Cardiac fibroblast (primary cell): ENCODE measurements around the gene CARD16.
"Not testable (repeated sequence)": the region's sequence is repeated elsewhere in the genome, so short reads cannot be mapped to it uniquely, and the experiment has no call there.

Source experiments
- DNase-seq, 2 donors: peaks; one replicate each; pipeline versions ENCODE4 v3.0.0 to v3.0.0-alpha.2; 2010; ENCODE audit warnings: low read depth in 2 of 2
- H3K4me3 ChIP-seq, 2 donors: replicated peaks in 1 of 2; 1 replicate in 1 of 2; 2 replicates in 1 of 2; pipeline ENCODE4 v1.5.1; 2011; ENCODE audit warnings: low read depth in 2 of 2, low read length in 2 of 2, mild to moderate bottlenecking in 2 of 2, moderate library complexity in 1 of 2
- TF ChIP-seq, protein P1 (sequence below): IDR thresholded peaks from one replicate; pipeline ENCODE4 v1.5.1; 2011; ENCODE audit warnings: low read depth, mild to moderate bottlenecking, low read length, inconsistent platforms

CARD16 gene

DNA sequence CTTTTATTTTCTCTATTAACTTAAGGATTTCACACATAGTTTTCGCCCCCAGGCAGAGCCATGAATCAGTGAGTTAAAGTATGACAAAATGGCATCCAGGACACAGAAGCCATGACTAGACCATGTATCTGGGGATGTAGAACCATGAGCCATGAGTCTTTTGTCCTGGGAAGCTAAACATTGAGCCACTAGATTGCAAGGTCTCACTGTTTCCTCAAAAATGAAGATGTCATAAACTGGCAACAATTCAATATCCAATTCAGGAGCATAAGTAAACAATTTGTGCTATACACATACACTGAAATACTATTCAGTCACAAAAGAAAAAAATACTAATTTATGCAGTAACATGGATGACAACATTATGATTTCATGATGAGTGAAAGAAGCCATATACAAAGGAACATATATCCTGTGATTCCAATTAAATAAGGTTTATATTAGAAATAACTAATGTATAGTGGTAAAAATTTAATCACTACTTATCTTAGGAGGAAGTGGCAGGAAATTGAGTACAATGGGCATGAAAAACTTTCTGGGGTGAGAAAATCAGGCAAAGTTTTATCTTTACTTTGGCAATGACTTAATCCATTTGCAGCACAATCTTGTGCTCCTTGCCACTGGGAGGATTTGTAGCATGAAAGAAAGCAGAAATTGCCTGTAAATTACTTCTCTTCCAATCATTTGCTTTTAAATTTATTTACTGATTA lies 28.5 kb upstream of the CARD16 start:
- no peak overlapping the region for H3K4me3 ChIP-seq
- peak in 1 of 2 donors; percentile 8 for DNase-seq
- TF ChIP-seq, protein P1, sequence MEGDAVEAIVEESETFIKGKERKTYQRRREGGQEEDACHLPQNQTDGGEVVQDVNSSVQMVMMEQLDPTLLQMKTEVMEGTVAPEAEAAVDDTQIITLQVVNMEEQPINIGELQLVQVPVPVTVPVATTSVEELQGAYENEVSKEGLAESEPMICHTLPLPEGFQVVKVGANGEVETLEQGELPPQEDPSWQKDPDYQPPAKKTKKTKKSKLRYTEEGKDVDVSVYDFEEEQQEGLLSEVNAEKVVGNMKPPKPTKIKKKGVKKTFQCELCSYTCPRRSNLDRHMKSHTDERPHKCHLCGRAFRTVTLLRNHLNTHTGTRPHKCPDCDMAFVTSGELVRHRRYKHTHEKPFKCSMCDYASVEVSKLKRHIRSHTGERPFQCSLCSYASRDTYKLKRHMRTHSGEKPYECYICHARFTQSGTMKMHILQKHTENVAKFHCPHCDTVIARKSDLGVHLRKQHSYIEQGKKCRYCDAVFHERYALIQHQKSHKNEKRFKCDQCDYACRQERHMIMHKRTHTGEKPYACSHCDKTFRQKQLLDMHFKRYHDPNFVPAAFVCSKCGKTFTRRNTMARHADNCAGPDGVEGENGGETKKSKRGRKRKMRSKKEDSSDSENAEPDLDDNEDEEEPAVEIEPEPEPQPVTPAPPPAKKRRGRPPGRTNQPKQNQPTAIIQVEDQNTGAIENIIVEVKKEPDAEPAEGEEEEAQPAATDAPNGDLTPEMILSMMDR: no peak

DNA sequence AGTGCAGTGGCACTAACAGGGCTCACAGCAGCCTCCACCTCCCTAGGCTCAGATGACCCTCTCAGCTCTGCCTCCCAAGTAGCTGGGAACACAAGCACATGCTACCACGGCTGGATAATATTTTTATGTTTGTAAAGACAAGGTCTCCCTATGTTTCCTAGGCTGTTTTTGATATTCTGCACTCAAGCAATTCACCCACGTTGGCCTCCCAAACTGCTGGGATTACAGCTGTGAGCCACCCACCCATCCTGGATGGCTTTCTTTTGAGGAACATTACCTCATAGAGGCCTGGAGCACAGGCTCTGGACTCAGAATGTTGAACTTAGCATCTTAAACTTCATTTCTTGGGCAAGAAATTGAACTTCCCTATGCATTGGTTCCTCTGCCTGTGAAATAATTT lies 26.9 kb upstream of the CARD16 start:
- DNase-seq, H3K4me3 ChIP-seq: not testable (repeated sequence)

DNA sequence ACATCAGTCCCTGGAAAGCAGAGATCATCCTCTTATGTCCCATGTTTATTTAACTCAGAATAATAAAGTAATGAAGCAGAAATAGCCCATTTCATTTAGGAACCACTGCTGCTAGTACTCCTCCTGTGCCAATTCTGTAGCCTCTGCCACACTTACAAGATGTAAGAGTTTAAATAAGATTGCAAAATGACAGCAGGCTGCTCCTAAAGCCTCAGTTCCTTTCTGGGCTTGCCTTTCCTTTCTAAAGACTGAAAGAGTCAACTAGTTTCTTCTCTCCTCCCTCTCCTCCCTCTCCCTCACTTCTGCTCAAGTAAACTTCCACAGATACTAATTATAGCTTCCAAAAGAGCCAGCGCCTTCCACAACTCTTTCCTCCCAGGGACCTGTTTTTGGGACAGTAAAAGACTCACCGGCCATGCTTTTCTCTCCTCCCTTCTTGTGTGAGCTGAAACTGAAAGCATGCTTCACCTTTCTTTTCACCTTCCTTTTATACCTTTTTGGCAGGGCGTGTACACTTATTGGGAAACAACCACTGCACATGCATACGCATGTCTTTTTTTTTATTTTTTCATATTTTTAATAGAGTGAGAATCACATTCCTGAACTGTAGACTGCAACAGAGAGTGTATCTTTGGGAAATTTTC lies 26.1 kb upstream of the CARD16 start:
- TF ChIP-seq, protein P1: no peak
- H3K4me3 ChIP-seq: no peak overlapping the region
- DNase-seq: no peak

DNA sequence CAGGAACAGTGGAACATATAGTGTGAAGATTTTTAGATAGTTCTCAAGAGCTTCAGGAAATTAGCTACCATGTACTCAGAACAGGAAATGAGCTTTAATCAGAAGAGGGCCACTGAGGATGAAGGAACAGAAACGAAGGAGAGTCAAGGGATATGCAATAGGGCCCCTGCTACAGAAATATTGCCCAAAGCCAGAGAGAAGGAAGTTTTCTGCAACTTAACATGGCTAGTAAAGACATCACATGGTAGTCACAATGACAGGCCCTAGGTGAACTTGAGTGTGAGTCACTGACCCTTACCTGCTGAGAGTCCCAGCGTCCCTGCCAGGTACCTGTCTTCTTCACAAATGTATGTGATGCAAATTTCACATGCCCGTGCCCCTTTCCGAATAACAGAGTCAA lies 25.2 kb upstream of the CARD16 start:
- no peak for DNase-seq
- TF ChIP-seq, protein P1: no peak
- H3K4me3 ChIP-seq: no peak overlapping the region

DNA sequence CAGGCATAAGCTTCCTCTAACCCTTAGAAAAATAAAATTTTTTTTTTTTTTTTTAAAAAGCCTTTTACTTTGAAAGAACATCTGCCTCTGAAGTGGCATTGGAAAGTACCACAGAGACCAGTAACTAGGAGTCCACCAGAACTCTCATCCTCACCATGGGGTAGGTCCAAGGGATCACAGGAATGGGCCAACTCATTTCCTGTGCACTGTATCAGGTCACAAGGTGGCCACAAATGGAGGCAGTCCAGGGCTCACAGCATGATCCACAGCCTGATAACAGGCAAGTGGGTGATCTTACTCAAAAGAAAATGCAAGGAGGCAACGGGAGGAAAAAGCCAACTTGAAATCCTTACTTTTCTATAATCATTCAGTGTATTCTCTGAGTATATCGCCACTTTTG lies 24.6 kb upstream of the CARD16 start:
- DNase-seq, H3K4me3 ChIP-seq: not testable (repeated sequence)

DNA sequence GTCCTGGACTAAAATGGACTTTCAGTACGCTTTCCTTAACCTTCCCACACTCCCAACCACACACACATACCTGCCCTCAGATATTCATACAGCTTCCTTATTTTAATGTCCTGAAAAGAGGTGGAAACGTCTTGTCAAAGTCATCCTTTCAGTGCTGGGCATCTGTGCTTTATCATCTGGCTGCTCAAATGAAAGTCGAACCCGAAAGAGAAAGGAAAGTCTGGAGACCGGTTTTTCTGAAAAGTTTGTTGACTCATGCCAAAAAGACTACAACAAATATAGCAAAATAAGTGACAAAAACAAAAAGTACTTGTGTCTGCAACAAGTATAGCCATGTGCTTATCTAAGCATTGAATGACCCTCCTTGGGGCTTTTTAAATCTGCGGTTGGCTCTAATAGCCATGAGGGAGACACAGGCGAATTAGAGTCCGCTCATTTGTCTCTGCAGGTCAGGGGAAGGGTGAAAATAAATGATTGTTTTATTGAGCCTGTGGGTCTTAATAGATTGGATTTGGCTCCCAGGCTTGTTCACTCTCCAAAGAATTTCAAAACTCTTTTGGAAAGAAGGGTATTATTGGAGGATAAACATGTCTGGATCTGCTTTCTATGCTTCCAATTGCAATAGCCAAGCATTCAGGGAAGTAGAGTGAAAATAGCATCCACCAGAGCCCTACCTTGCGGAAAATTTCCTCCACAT lies 18.3 kb upstream of the CARD16 start:
- not testable (repeated sequence) for H3K4me3 ChIP-seq

DNA sequence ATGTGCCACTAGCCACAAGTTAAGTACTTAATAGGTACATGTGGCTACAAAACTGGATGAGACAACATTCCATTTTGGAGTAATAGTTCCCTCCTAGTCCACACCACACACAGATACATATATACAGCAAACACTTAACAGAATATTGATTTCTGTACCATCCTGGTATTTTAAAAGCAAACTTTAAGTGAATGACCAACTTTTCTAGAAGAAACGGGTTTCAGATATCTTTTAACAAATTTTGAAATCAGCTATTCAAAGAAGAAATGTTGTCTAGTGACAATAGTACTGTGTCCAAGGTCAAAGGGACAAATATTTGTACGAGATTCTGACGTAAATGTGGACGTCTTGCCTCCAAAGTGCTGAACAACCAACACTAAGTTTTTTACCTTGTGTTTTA lies 12.3 kb upstream of the CARD16 start:
- TF ChIP-seq, protein P1: no peak
- DNase-seq: no peak
- no peak overlapping the region for H3K4me3 ChIP-seq

More for the DNA sequence above, 18.3 kb upstream of the CARD16 start:
- DNase-seq: not testable (repeated sequence)

DNA sequence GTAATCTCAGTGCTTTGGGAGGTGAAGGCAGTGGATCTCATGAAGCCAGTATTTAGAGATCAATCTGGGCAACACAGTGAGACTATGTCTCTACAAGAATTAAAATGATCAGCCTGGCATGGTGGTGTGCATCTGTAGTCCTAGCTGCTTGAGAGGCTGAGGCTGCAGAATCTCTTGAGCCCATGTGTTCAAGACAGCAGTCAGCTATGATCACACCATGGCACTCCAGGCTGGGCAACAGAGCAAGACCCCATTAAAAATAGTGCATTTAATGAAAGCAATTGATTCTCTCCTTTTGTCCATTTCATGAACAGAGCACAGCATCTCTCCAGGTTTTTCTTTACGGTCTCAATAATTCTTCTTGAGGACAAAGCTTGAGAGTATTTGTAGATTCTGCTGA lies 11.3 kb upstream of the CARD16 start:
- no peak overlapping the region for H3K4me3 ChIP-seq
- TF ChIP-seq, protein P1: no peak
- DNase-seq: no peak
